ENCODE results near the gene SMG1. TPM values are rescaled to one million over a fixed set of nuclear protein-coding genes. Genes with fewer than 3 reads are reported as not detected.
"Not testable (repeated sequence)": the region's sequence is repeated elsewhere in the genome, so short reads cannot be mapped to it uniquely, and the experiment has no call there.

SMG1 gene
- total RNA-seq, 1 donor from 2014 or later = 33.5 TPM

GRCh38 chr16:18784917-18785623, 141.1 kb downstream of the SMG1 start:
- DNase-seq (ENCODE audit: low read depth) = no peak
- no peak overlapping the region for H3K4me3 ChIP-seq (ENCODE audit: low read depth, low read length)
- TF ChIP-seq CTCF (conservative IDR thresholded peaks at IDR 0.05; ENCODE audit: low read depth, low read length) = no peak

- no peak for DNase-seq (ENCODE audit: low read depth)
- no peak for TF ChIP-seq CTCF (conservative IDR thresholded peaks at IDR 0.05; ENCODE audit: low read depth, low read length)
Measured at GRCh38 chr16:18783430-18784341, 142.5 kb downstream of the SMG1 start.

GRCh38 chr16:18782697-18783429, 143.3 kb downstream of the SMG1 start:
- TF ChIP-seq CTCF (conservative IDR thresholded peaks at IDR 0.05; ENCODE audit: low read depth, low read length) = no peak
- no peak overlapping the region for H3K4me3 ChIP-seq (ENCODE audit: low read depth, low read length)
- no peak for DNase-seq (ENCODE audit: low read depth)

More at GRCh38 chr16:18783430-18784341, 142.5 kb downstream of the SMG1 start:
- H3K4me3 ChIP-seq (ENCODE audit: low read depth, low read length) = no peak overlapping the region

- not testable (repeated sequence) for DNase-seq (ENCODE audit: low read depth); H3K4me3 ChIP-seq (ENCODE audit: low read depth, low read length)
Measured at GRCh38 chr16:18781232-18781631, 145.0 kb downstream of the SMG1 start.

- DNase-seq (ENCODE audit: low read depth); H3K4me3 ChIP-seq (ENCODE audit: low read depth, low read length): not testable (repeated sequence)
Measured at GRCh38 chr16:18780460-18781026, 145.7 kb downstream of the SMG1 start.

- not testable (repeated sequence) for H3K4me3 ChIP-seq (ENCODE audit: low read depth, low read length)
Measured at GRCh38 chr16:18777664-18778063, 148.5 kb downstream of the SMG1 start.

GRCh38 chr16:18776334-18776733, 149.9 kb downstream of the SMG1 start:
- not testable (repeated sequence) for H3K4me3 ChIP-seq (ENCODE audit: low read depth, low read length)

More at GRCh38 chr16:18777664-18778063, 148.5 kb downstream of the SMG1 start:
- DNase-seq (ENCODE audit: low read depth) = not testable (repeated sequence)

GRCh38 chr16:18774651-18775050, 151.6 kb downstream of the SMG1 start:
- not testable (repeated sequence) for H3K4me3 ChIP-seq (ENCODE audit: low read depth, low read length); DNase-seq (ENCODE audit: low read depth)

More at GRCh38 chr16:18776334-18776733, 149.9 kb downstream of the SMG1 start:
- not testable (repeated sequence) for DNase-seq (ENCODE audit: low read depth)

GRCh38 chr16:18772171-18772570, 154.0 kb downstream of the SMG1 start:
- H3K4me3 ChIP-seq (ENCODE audit: low read depth, low read length); DNase-seq (ENCODE audit: low read depth): not testable (repeated sequence)

- H3K4me3 ChIP-seq (ENCODE audit: low read depth, low read length); DNase-seq (ENCODE audit: low read depth): not testable (repeated sequence)
Measured at GRCh38 chr16:18770336-18770962, 155.8 kb downstream of the SMG1 start.

GRCh38 chr16:18767217-18767616, 159.0 kb downstream of the SMG1 start:
- not testable (repeated sequence) for H3K4me3 ChIP-seq (ENCODE audit: low read depth, low read length); DNase-seq (ENCODE audit: low read depth)

GRCh38 chr16:18762713-18763112, 163.5 kb downstream of the SMG1 start:
- not testable (repeated sequence) for DNase-seq (ENCODE audit: low read depth); H3K4me3 ChIP-seq (ENCODE audit: low read depth, low read length)
